ENCODE measurements around the gene PIK3C2G. TPM values are rescaled to one million over a fixed set of nuclear protein-coding genes. Genes with fewer than 3 reads are reported as not detected.

PIK3C2G gene, protein sequence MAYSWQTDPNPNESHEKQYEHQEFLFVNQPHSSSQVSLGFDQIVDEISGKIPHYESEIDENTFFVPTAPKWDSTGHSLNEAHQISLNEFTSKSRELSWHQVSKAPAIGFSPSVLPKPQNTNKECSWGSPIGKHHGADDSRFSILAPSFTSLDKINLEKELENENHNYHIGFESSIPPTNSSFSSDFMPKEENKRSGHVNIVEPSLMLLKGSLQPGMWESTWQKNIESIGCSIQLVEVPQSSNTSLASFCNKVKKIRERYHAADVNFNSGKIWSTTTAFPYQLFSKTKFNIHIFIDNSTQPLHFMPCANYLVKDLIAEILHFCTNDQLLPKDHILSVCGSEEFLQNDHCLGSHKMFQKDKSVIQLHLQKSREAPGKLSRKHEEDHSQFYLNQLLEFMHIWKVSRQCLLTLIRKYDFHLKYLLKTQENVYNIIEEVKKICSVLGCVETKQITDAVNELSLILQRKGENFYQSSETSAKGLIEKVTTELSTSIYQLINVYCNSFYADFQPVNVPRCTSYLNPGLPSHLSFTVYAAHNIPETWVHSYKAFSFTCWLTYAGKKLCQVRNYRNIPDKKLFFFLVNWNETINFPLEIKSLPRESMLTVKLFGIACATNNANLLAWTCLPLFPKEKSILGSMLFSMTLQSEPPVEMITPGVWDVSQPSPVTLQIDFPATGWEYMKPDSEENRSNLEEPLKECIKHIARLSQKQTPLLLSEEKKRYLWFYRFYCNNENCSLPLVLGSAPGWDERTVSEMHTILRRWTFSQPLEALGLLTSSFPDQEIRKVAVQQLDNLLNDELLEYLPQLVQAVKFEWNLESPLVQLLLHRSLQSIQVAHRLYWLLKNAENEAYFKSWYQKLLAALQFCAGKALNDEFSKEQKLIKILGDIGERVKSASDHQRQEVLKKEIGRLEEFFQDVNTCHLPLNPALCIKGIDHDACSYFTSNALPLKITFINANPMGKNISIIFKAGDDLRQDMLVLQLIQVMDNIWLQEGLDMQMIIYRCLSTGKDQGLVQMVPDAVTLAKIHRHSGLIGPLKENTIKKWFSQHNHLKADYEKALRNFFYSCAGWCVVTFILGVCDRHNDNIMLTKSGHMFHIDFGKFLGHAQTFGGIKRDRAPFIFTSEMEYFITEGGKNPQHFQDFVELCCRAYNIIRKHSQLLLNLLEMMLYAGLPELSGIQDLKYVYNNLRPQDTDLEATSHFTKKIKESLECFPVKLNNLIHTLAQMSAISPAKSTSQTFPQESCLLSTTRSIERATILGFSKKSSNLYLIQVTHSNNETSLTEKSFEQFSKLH (N-terminal part only)
- total RNA-seq = 10 to 100 TPM in 1 of 2 donors, 1 to 10 TPM in 1; 2.9 to 13.5 TPM

DNA sequence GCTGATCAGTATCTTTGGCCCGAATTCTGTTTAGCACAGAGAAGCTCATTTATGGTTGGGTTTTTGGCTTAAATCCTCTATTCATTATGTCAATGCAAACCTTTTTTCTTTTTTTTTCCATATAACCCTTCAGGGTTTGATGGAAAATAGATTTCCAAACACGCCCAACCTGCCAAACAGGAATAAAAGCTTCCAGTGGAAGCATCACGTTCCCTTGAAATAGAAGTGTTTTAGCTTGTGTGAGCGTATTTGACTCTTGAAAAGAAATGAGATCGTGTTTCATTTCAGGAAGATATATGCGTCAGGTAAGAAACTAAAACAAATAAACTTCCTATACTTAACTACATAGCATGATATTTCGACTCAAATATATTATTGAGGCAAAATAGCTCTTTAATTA is at the start of gene PIK3C2G:
Gene PIK3C2G (plus strand): TSS at position 246 of the 400 bp plus-strand sequence. CDS start 20,564 bp downstream, outside the sequence.
- 49 to 54% methylated on average over 7 of the region's 7 CpGs for WGBS, 2 donors
- Histone ChIP-seq H3K9me3 (no peaks in the 10 kb centered on the region), H3K4me1 (no peaks in the 10 kb centered on the region), H3K36me3 (replicated peaks in 1 of 2; ENCODE audit: insufficient read depth in 1 of 2, low read depth in 2 of 2) (no peaks in the 10 kb centered on the region), H3K27ac (peak within 1 kb of the TSS in 3 of 4 donors; percentile 4 to 62 (median 8)), H3K27me3 (no peaks in the 10 kb centered on the region), H3K4me3 (no peak within 1 kb of the TSS)
- TF ChIP-seq, protein P1, sequence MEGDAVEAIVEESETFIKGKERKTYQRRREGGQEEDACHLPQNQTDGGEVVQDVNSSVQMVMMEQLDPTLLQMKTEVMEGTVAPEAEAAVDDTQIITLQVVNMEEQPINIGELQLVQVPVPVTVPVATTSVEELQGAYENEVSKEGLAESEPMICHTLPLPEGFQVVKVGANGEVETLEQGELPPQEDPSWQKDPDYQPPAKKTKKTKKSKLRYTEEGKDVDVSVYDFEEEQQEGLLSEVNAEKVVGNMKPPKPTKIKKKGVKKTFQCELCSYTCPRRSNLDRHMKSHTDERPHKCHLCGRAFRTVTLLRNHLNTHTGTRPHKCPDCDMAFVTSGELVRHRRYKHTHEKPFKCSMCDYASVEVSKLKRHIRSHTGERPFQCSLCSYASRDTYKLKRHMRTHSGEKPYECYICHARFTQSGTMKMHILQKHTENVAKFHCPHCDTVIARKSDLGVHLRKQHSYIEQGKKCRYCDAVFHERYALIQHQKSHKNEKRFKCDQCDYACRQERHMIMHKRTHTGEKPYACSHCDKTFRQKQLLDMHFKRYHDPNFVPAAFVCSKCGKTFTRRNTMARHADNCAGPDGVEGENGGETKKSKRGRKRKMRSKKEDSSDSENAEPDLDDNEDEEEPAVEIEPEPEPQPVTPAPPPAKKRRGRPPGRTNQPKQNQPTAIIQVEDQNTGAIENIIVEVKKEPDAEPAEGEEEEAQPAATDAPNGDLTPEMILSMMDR (IDR thresholded peaks at IDR 0.05) = no peak
- no peak for TF ChIP-seq POLR2A (IDR thresholded peaks at IDR 0.05)
- DNase-seq (no peak), ATAC-seq (peak; percentile 33)
- intact Hi-C loops (cut with DNase I) = no loop called here

DNA sequence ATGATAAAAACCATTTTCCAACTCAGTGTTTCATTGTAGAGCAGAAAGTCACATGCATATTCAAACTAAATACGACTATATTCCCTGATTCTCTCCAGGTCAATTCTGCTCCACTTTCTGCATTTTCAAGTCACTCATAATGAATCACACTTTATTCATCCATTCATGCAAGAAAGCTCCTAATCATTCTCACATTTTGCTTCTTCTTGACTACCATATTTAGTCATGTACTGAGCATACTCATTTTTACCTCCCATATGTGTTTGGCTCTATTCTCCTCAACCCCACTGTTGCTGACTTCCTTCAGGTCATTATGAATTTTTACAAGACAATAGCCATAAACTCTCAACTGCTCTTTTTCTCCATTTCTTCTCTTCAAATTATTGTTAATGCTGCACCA is 43.4 kb upstream of the PIK3C2G start:
- no peak for DNase-seq
- 76 to 80% methylated on average over 1 of the region's 1 CpG for WGBS, 2 donors
- H3K27ac ChIP-seq = no peak overlapping the region
- TF ChIP-seq, protein P1 (IDR thresholded peaks at IDR 0.05) = no peak
- no peak for TF ChIP-seq POLR2A (IDR thresholded peaks at IDR 0.05)
- ATAC-seq = no peak
- H3K36me3 ChIP-seq (replicated peaks in 1 of 2; ENCODE audit: insufficient read depth in 1 of 2, low read depth in 2 of 2) = no peaks in the 10 kb centered on the region
- no peaks in the 10 kb centered on the region for H3K9me3 ChIP-seq
- no peak overlapping the region for H3K4me3 ChIP-seq
- H3K27me3 ChIP-seq = no peaks in the 10 kb centered on the region
- intact Hi-C loops (cut with DNase I) = no loop called here
- H3K4me1 ChIP-seq = no peaks in the 10 kb centered on the region

DNA sequence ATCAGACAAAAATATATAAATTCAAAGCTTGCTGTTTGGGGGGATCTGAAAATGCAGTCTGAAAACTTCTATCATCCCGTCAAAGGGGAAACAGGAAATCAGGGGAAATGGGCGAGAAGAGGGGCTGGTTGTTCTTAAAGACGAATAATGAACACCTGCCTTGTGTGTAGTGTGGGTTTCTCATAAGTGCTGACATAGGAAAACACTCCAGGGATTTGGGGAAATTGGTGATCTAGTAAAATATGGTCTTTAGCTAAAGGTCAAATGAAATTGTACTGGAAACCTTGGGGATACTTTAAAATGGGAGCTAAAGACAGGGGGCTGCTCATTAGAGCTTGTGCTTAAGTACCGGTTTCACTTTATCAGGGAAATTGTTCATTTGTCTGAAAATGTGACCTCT is 39.6 kb upstream of the PIK3C2G start:
- no peak overlapping the region for H3K4me3 ChIP-seq
- H3K4me1 ChIP-seq = no peaks in the 10 kb centered on the region
- 56 to 62% methylated on average over 4 of the region's 4 CpGs for WGBS, 2 donors
- H3K36me3 ChIP-seq (replicated peaks in 1 of 2; ENCODE audit: insufficient read depth in 1 of 2, low read depth in 2 of 2) = no peaks in the 10 kb centered on the region
- no peak overlapping the region for H3K27ac ChIP-seq
- no peaks in the 10 kb centered on the region for H3K27me3 ChIP-seq
- no peaks in the 10 kb centered on the region for H3K9me3 ChIP-seq
- ATAC-seq (no peak), DNase-seq (no peak)
- intact Hi-C loops (cut with DNase I) = no loop called here
- no peak for TF ChIP-seq POLR2A (IDR thresholded peaks at IDR 0.05)
- TF ChIP-seq, protein P1 (IDR thresholded peaks at IDR 0.05) = no peak

DNA sequence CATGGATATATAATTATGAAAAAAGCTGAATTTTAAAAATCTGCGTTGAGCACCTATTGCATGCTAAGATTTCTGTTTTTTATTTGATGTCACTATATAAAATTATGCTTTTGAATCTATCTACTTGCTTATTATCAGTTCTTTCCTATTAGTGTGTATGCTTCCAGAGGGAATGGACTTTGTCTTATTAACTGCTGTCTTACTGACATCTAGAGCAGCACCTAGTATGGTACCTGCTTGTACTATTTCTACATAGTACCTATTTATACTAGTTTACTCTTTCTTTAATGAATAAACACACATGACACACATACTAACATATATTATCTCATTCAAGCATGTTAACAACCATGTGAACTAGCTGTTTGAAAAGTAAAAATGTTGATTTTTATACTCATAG is 38.6 kb upstream of the PIK3C2G start:
- DNase-seq (no peak), ATAC-seq (no peak)
- intact Hi-C loops (cut with DNase I) = no loop called here
- no peak overlapping the region for H3K27ac ChIP-seq
- H3K9me3 ChIP-seq = no peaks in the 10 kb centered on the region
- H3K4me1 ChIP-seq = no peaks in the 10 kb centered on the region
- 89 to 92% methylated on average over 1 of the region's 1 CpG for WGBS, 2 donors
- H3K36me3 ChIP-seq (replicated peaks in 1 of 2; ENCODE audit: insufficient read depth in 1 of 2, low read depth in 2 of 2) = no peaks in the 10 kb centered on the region
- TF ChIP-seq, protein P1 (IDR thresholded peaks at IDR 0.05) = no peak
- no peak for TF ChIP-seq POLR2A (IDR thresholded peaks at IDR 0.05)
- no peak overlapping the region for H3K4me3 ChIP-seq
- H3K27me3 ChIP-seq = no peaks in the 10 kb centered on the region
